ENCODE measurements around the gene AREG.

Gene AREG

GRCh38 chr4:74471264-74471663 is 26.3 kb downstream of the AREG start:
- DNase-seq (ENCODE audit: low read depth): no peak
- TF ChIP-seq MAX (IDR thresholded peaks at IDR 0.05; ENCODE audit: low read depth, low read length): no peak
- TF ChIP-seq CTCF (IDR thresholded peaks at IDR 0.05; ENCODE audit: low read depth, low read length): no peak
- TF ChIP-seq POLR2A (IDR thresholded peaks at IDR 0.05; ENCODE audit: extremely low read depth, insufficient read length): no peak
- H3K4me3 ChIP-seq (ENCODE audit: low read depth, low read length): no peak overlapping the region

GRCh38 chr4:74473155-74473811 is 28.3 kb downstream of the AREG start:
- TF ChIP-seq MYC (IDR thresholded peaks at IDR 0.05; ENCODE audit: low read depth, low read length): no peak
- no peak for TF ChIP-seq MAX (IDR thresholded peaks at IDR 0.05; ENCODE audit: low read depth, low read length)
- no peak for TF ChIP-seq POLR2A (IDR thresholded peaks at IDR 0.05; ENCODE audit: extremely low read depth, insufficient read length)
- no peak for TF ChIP-seq CTCF (IDR thresholded peaks at IDR 0.05; ENCODE audit: low read depth, low read length)
- H3K4me3 ChIP-seq (ENCODE audit: low read depth, low read length): no peak overlapping the region
- no peak for DNase-seq (ENCODE audit: low read depth)

- TF ChIP-seq MYC (IDR thresholded peaks at IDR 0.05; ENCODE audit: low read depth, low read length) (no peak), MAX (IDR thresholded peaks at IDR 0.05; ENCODE audit: low read depth, low read length) (no peak), POLR2A (IDR thresholded peaks at IDR 0.05; ENCODE audit: extremely low read depth, insufficient read length) (no peak), CTCF (IDR thresholded peaks at IDR 0.05; ENCODE audit: low read depth, low read length) (no peak)
- no peak for DNase-seq (ENCODE audit: low read depth)
- H3K4me3 ChIP-seq (ENCODE audit: low read depth, low read length): no peak overlapping the region
These were observed 29.6 kb downstream of the AREG start for GRCh38 chr4:74474345-74475090.

DNA sequence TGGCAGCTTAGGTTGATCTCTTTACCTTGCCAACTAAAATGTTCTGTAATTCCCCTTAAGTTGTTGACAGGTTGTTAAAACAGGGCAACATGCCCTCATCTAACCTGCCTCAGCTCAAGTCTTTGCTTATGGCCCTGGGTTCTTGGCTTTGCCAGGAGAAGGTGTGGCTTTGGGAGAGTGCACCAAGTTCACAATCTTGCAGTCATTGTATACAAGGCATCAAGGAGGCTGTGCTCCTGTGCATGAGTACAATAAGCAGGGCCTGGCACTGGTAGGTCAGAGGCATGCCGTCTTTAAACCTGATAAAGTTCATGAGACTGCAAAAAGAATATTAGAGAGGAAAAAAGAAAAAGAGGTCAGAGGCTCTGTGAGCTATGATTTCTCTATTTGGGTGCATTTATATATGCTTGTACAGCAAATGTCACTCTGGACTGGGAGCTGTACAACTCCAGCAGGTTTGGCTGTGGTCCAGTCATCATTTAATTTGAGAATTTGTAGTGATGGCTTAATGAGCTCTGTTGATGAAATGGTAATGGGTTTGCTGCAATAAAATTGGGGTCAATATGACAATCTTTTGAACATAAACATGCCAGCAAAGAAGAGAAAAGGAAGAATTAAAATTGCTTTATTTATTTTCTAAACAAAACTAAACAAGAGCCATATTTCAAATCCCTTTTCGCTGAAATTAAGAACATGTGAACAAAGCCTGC is 30.3 kb downstream of the AREG start:
- TF ChIP-seq CTCF (IDR thresholded peaks at IDR 0.05; ENCODE audit: low read depth, low read length): no peak
- TF ChIP-seq POLR2A (IDR thresholded peaks at IDR 0.05; ENCODE audit: extremely low read depth, insufficient read length): no peak
- no peak for TF ChIP-seq MAX (IDR thresholded peaks at IDR 0.05; ENCODE audit: low read depth, low read length)
- TF ChIP-seq MYC (IDR thresholded peaks at IDR 0.05; ENCODE audit: low read depth, low read length): no peak
- DNase-seq (ENCODE audit: low read depth): no peak
- H3K4me3 ChIP-seq (ENCODE audit: low read depth, low read length): no peak overlapping the region

DNA sequence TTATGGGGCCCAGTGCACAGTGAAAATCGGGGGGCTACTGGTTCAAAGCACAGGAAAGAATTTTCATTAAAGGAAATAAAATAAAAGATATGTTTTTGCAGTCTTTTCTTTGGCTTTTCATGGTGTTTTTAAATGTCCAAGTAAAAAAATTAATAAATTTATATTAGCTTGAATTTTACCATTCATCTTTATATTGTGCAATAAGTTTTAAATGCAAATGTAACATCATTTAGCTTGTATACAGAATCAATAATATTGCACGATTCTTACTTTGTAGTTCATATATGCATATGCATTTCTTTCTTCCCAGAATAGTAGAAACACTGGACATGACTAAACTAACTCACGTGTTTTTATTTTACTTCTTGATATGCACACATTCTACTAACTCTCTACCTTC is 31.0 kb downstream of the AREG start:
- no peak overlapping the region for H3K4me3 ChIP-seq (ENCODE audit: low read depth, low read length)
- TF ChIP-seq MAX (IDR thresholded peaks at IDR 0.05; ENCODE audit: low read depth, low read length) (no peak), CTCF (IDR thresholded peaks at IDR 0.05; ENCODE audit: low read depth, low read length) (no peak), POLR2A (IDR thresholded peaks at IDR 0.05; ENCODE audit: extremely low read depth, insufficient read length) (no peak), MYC (IDR thresholded peaks at IDR 0.05; ENCODE audit: low read depth, low read length) (no peak)

More for the DNA sequence above, 31.0 kb downstream of the AREG start:
- DNase-seq (ENCODE audit: low read depth): no peak

All from NB4 (cell line).